ENCODE data around the gene APELA.
"Not testable (repeated sequence)": the region's sequence is repeated elsewhere in the genome, so short reads cannot be mapped to it uniquely, and the experiment has no call there.

Gene APELA

GRCh38 chr4:164876700-164877324 is at the start of gene APELA:
APELA (plus strand) TSS chr4:164877178; CDS start chr4:164877332, 154 bp downstream.
- no peak for DNase-seq (ENCODE audit: low spot score)

- DNase-seq (ENCODE audit: low spot score) = no peak
Measured at GRCh38 chr4:164828955-164829354, 48.0 kb upstream of the APELA start.

GRCh38 chr4:164846566-164846965 is 30.4 kb upstream of the APELA start:
- DNase-seq (ENCODE audit: low spot score) = no peak

GRCh38 chr4:164847016-164847415 is 30.0 kb upstream of the APELA start:
- no peak for DNase-seq (ENCODE audit: low spot score)

- no peak for DNase-seq (ENCODE audit: low spot score)
Measured at GRCh38 chr4:164847967-164848649, 28.9 kb upstream of the APELA start.

GRCh38 chr4:164856396-164856795 is 20.6 kb upstream of the APELA start:
- no peak for DNase-seq (ENCODE audit: low spot score)

- DNase-seq (ENCODE audit: low spot score) = no peak
Measured at GRCh38 chr4:164866817-164867490, 10.0 kb upstream of the APELA start.

- DNase-seq (ENCODE audit: low spot score) = no peak
Measured at GRCh38 chr4:164871673-164872072, 5.3 kb upstream of the APELA start.

- no peak for DNase-seq (ENCODE audit: low spot score)
Measured at GRCh38 chr4:164872481-164872880, 4.5 kb upstream of the APELA start.

- no peak for DNase-seq (ENCODE audit: low spot score)
Measured at GRCh38 chr4:164874789-164875188, 2.2 kb upstream of the APELA start.

GRCh38 chr4:164880489-164881262 is 3.7 kb downstream of the APELA start:
- no peak for DNase-seq (ENCODE audit: low spot score)

GRCh38 chr4:164888096-164888715 is 11.2 kb downstream of the APELA start:
- DNase-seq (ENCODE audit: low spot score) = no peak

GRCh38 chr4:164890691-164891090 is 13.7 kb downstream of the APELA start:
- DNase-seq (ENCODE audit: low spot score) = no peak

- no peak for DNase-seq (ENCODE audit: low spot score)
Measured at GRCh38 chr4:164892018-164892417, 15.0 kb downstream of the APELA start.

- DNase-seq (ENCODE audit: low spot score) = no peak
Measured at GRCh38 chr4:164894702-164895101, 17.7 kb downstream of the APELA start.

- no peak for DNase-seq (ENCODE audit: low spot score)
Measured at GRCh38 chr4:164902608-164903007, 25.6 kb downstream of the APELA start.

GRCh38 chr4:164904336-164904735 is 27.4 kb downstream of the APELA start:
- no peak for DNase-seq (ENCODE audit: low spot score)

GRCh38 chr4:164904941-164905340 is 28.0 kb downstream of the APELA start:
- DNase-seq (ENCODE audit: low spot score) = no peak

- DNase-seq (ENCODE audit: low spot score) = no peak
Measured at GRCh38 chr4:164906368-164906767, 29.4 kb downstream of the APELA start.

GRCh38 chr4:164913506-164913905 is 36.5 kb downstream of the APELA start:
- not testable (repeated sequence) for DNase-seq (ENCODE audit: low spot score)

- no peak for DNase-seq (ENCODE audit: low spot score)
Measured at GRCh38 chr4:164918956-164919355, 42.0 kb downstream of the APELA start.

GRCh38 chr4:164924670-164925238 is 47.8 kb downstream of the APELA start:
- DNase-seq (ENCODE audit: low spot score) = no peak
